HepG2 (cell line): ENCODE data around the gene IKBIP. TPM values are rescaled to one million over a fixed set of nuclear protein-coding genes. Genes with fewer than 3 reads are reported as not detected.

Experiments used
- ATF5 ChIP-seq: sonication (generic); formaldehyde crosslinking; IDR thresholded peaks from 2 replicates; pipeline ENCODE4 v1.4.0; 2020; ENCODE audit warnings: mild to moderate bottlenecking, low read depth, missing genetic modification reagents
- CAMTA2 ChIP-seq: sonication (generic); formaldehyde crosslinking; IDR thresholded peaks from 2 replicates; pipeline ENCODE4 v1.4.0; 2020; ENCODE audit warnings: mild to moderate bottlenecking, missing genetic modification reagents, borderline replicate concordance
- CSRNP2 ChIP-seq: sonication (generic); formaldehyde crosslinking; conservative IDR thresholded peaks from 2 replicates; pipeline ENCODE4 v1.8.0; 2022; ENCODE audit warnings: low read depth, missing genetic modification reagents
- GMEB1 ChIP-seq: sonication (generic); formaldehyde crosslinking; IDR thresholded peaks from 2 replicates; pipeline ENCODE4 v1.5.1; 2020; ENCODE audit warnings: missing genetic modification reagents, mild to moderate bottlenecking, borderline replicate concordance
- NR1H2 ChIP-seq: sonication (generic); formaldehyde crosslinking; IDR thresholded peaks from 2 replicates; pipeline ENCODE4 v1.8.1; 2022; ENCODE audit warnings: low read depth, missing genetic modification reagents, borderline replicate concordance
- RCOR2 ChIP-seq: IDR thresholded peaks from 2 replicates; pipeline ENCODE4 v1.6.1; 2016; ENCODE audit warnings: missing biosample characterization, missing genetic modification reagents
- RNF219 ChIP-seq: sonication (generic); formaldehyde crosslinking; IDR thresholded peaks from 2 replicates; pipeline ENCODE4 v1.5.0; 2020; ENCODE audit warnings: mild to moderate bottlenecking, missing genetic modification reagents
- SSRP1 ChIP-seq: IDR thresholded peaks from 2 replicates; pipeline ENCODE4 v1.6.1; 2016; ENCODE audit warnings: control low read depth
- THRA ChIP-seq: sonication (generic); formaldehyde crosslinking; IDR thresholded peaks from 2 replicates; pipeline ENCODE4 v1.4.0; 2020; ENCODE audit warnings: missing genetic modification reagents, borderline replicate concordance
- ZFP36L2 ChIP-seq: sonication (generic); formaldehyde crosslinking; IDR thresholded peaks from 2 replicates; pipeline ENCODE4 v1.4.0; 2020; ENCODE audit warnings: missing genetic modification reagents
- ZNF136 ChIP-seq: sonication (generic); formaldehyde crosslinking; IDR thresholded peaks from 2 replicates; pipeline ENCODE4 v1.8.1; 2022; ENCODE audit warnings: low read depth, mild to moderate bottlenecking, moderate library complexity, missing genetic modification reagents
- ZNF557 ChIP-seq: sonication (generic); formaldehyde crosslinking; IDR thresholded peaks from 2 replicates; pipeline ENCODE4 v1.4.0; 2020; ENCODE audit warnings: missing genetic modification reagents
- ZNF619 ChIP-seq: sonication (generic); formaldehyde crosslinking; IDR thresholded peaks from 2 replicates; pipeline ENCODE4 v1.4.0; 2020; ENCODE audit warnings: mild to moderate bottlenecking, missing genetic modification reagents
- polyA plus RNA-seq, 8 experiments: library from polyadenylated mRNA; depleted of rRNA in 3 of 8; stranded (reverse) in 7 of 8; unstranded in 1 of 8; fragments of >200 nt; fragmentation: Illumina TruSeq in 4 of 8; extraction: Trizol in 4 of 8; gene quantifications; 2 replicates each; pipeline versions ENCODE4 v1.2.1 to v1.2.3, GENCODE V29; 2011 to 2016; ENCODE audit warnings: low read depth in 4 of 8, missing spikeins in 1 of 8, mixed read lengths in 1 of 8; ENCODE audit not compliant: insufficient read depth in 1 of 8
- total RNA-seq, 5 experiments: library from RNA; depleted of rRNA; stranded (reverse); fragments of >200 nt; fragmentation: Illumina TruSeq; extraction: Trizol; gene quantifications; 2 replicates each; pipeline ENCODE4 v1.2.3, GENCODE V29; 2016; ENCODE audit warnings: low read depth in 1 of 5
- TF ChIP-seq, protein P1 (sequence below): sonication (generic); formaldehyde crosslinking; IDR thresholded peaks from 2 replicates; pipeline ENCODE4 v1.4.0; 2020; ENCODE audit warnings: missing genetic modification reagents
- TF ChIP-seq, protein P2 (sequence below): sonication (generic); formaldehyde crosslinking; IDR thresholded peaks from 2 replicates; pipeline ENCODE4 v1.8.0; 2022; ENCODE audit warnings: mild to moderate bottlenecking, missing genetic modification reagents; ENCODE audit not compliant: insufficient replicate concordance
- TF ChIP-seq, protein P3 (sequence below): sonication (generic); formaldehyde crosslinking; IDR thresholded peaks from 2 replicates; pipeline ENCODE4 v1.8.1; 2023; ENCODE audit warnings: mild to moderate bottlenecking, moderate library complexity, missing genetic modification reagents

Gene IKBIP
- total and polyA plus RNA-seq, 2 of the 13 experiments (the other 11 are each of a cell fraction or from before 2014, with no cell fraction given) = 20.0 to 55.5 TPM

GRCh38 chr12:98593351-98594049 is 51.1 kb downstream of the IKBIP start, which contains the start of gene SLC25A3 (continued):
- TF ChIP-seq, protein P1, sequence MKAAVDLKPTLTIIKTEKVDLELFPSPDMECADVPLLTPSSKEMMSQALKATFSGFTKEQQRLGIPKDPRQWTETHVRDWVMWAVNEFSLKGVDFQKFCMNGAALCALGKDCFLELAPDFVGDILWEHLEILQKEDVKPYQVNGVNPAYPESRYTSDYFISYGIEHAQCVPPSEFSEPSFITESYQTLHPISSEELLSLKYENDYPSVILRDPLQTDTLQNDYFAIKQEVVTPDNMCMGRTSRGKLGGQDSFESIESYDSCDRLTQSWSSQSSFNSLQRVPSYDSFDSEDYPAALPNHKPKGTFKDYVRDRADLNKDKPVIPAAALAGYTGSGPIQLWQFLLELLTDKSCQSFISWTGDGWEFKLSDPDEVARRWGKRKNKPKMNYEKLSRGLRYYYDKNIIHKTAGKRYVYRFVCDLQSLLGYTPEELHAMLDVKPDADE = no peak
- TF ChIP-seq, protein P2, sequence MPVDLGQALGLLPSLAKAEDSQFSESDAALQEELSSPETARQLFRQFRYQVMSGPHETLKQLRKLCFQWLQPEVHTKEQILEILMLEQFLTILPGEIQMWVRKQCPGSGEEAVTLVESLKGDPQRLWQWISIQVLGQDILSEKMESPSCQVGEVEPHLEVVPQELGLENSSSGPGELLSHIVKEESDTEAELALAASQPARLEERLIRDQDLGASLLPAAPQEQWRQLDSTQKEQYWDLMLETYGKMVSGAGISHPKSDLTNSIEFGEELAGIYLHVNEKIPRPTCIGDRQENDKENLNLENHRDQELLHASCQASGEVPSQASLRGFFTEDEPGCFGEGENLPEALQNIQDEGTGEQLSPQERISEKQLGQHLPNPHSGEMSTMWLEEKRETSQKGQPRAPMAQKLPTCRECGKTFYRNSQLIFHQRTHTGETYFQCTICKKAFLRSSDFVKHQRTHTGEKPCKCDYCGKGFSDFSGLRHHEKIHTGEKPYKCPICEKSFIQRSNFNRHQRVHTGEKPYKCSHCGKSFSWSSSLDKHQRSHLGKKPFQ (CRISPR knock-in tag) = peak; percentile 83
- TF ChIP-seq ZFP36L2 (CRISPR knock-in tag) (peak; percentile 83; the same call in 1 of the 2 replicates), ATF5 (CRISPR knock-in tag) (no peak), ZNF619 (no peak), CSRNP2 (CRISPR knock-in tag) (0 out of 2 replicates have a peak, but pooled peaks have one; percentile 27), NR1H2 (no peak; the same call in 1 of the 2 replicates), ZNF136 (CRISPR knock-in tag) (no peak), CAMTA2 (CRISPR knock-in tag) (no peak), ZNF557 (CRISPR knock-in tag) (peak; percentile 58; the same call in 1 of the 2 replicates), SSRP1 (CRISPR knock-in tag) (0 out of 2 replicates have a peak, but pooled peaks have one; percentile 29), RNF219 (CRISPR knock-in tag) (no peak), GMEB1 (peak; percentile 97), RCOR2 (CRISPR knock-in tag) (no peak), THRA (CRISPR knock-in tag) (peak; percentile 77; the same call in 1 of the 2 replicates)
- TF ChIP-seq, protein P3, sequence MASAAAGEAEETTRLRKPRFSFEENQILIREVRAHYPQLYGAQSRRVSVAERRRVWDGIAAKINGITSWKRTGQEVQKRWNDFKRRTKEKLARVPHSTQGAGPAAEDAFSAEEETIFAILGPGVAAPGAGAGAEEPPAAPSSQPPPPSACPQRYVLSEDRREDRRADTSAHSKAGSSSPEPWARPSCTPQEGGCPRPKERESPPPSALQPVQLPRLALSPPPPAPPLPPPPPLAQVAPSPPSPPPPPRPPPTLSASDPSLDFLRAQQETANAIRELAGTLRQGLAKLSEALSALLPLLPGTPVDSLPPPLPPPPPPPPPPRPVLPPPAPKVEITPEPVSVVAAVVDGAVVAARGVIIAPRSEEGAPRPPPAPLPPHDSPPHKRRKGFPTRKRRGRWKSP (CRISPR knock-in tag) = peak; percentile 55
